CD4-positive, alpha-beta memory T cell (primary cell): ENCODE measurements around the gene ZNF521. TPM values are rescaled to one million over a fixed set of nuclear protein-coding genes. Genes with fewer than 3 reads are reported as not detected.

Experiments used
- CTCF ChIA-PET: fragments of 350-600 bp; sonication (Branson Sonifier 250); formaldehyde crosslinking; loops from one replicate; lab custom pipeline; 2021; ENCODE audit warnings: inconsistent platforms; ENCODE audit not compliant: partially characterized antibody; lab: Charles Lee
- POLR2A ChIA-PET: fragments of 350-600 bp; sonication (Branson Sonifier 250); formaldehyde crosslinking; loops from one replicate; lab custom pipeline; 2021; ENCODE audit not compliant: partially characterized antibody; lab: Charles Lee
- DNase-seq, 5 donors: peaks; one replicate each; pipeline versions ENCODE4 v3.0.0 to v3.0.0-alpha.2; 2020 to 2022; ENCODE audit warnings: mixed read lengths in 1 of 5
- H3K27ac ChIP-seq: one replicate; pipeline ENCODE4 v1.7.0; 2013; ENCODE audit warnings: low read depth, low read length
- H3K27me3 ChIP-seq: 2 replicates; pipeline ENCODE4 v1.7.0; 2013; ENCODE audit warnings: mild to moderate bottlenecking, low read length, moderate library complexity; ENCODE audit not compliant: insufficient read depth
- H3K36me3 ChIP-seq: 2 replicates; pipeline ENCODE4 v1.7.0; 2013; ENCODE audit warnings: mild to moderate bottlenecking, low read length, moderate library complexity; ENCODE audit not compliant: insufficient read depth
- H3K4me1 ChIP-seq: 2 replicates; pipeline ENCODE4 v1.7.0; 2013; ENCODE audit warnings: mild to moderate bottlenecking, low read length, moderate library complexity; ENCODE audit not compliant: insufficient read depth
- H3K4me3 ChIP-seq, 2 donors: one replicate each; pipeline ENCODE4 v1.7.0; 2013; ENCODE audit warnings: low read length in 2 of 2, mild to moderate bottlenecking in 1 of 2
- H3K9me3 ChIP-seq, 2 donors: one replicate each; pipeline ENCODE4 v1.7.0; 2013; ENCODE audit warnings: low read length in 2 of 2, control low read depth in 1 of 2; ENCODE audit not compliant: control insufficient read depth in 1 of 2
- H3K27ac Mint-ChIP-seq, 7 donors: one replicate each; pipeline ENCODE4 v1.8.0; 2020 to 2021; ENCODE audit warnings: mixed read lengths in 7 of 7, mild to moderate bottlenecking in 6 of 7, inconsistent platforms in 3 of 7, moderate library complexity in 3 of 7
- H3K27me3 Mint-ChIP-seq, 2 donors: one replicate each; pipeline ENCODE4 v1.8.0; 2020 to 2021; ENCODE audit warnings: mixed read lengths in 2 of 2
- H3K36me3 Mint-ChIP-seq, 2 donors: one replicate each; pipeline ENCODE4 v1.8.0; 2020 to 2021; ENCODE audit warnings: mixed read lengths in 2 of 2, inconsistent platforms in 1 of 2, mild to moderate bottlenecking in 1 of 2
- H3K4me1 Mint-ChIP-seq, 4 donors: one replicate each; pipeline ENCODE4 v1.8.0; 2020 to 2021; ENCODE audit warnings: mixed read lengths in 4 of 4, mild to moderate bottlenecking in 1 of 4
- H3K4me3 Mint-ChIP-seq, 8 donors: one replicate each; pipeline ENCODE4 v1.8.0; 2020 to 2021; ENCODE audit warnings: mixed read lengths in 8 of 8, mild to moderate bottlenecking in 7 of 8, moderate library complexity in 6 of 8, inconsistent platforms in 3 of 8
- H3K9me3 Mint-ChIP-seq, 8 donors: one replicate each; pipeline ENCODE4 v1.8.0; 2020 to 2021; ENCODE audit warnings: mixed read lengths in 8 of 8, mild to moderate bottlenecking in 5 of 8, inconsistent platforms in 3 of 8, moderate library complexity in 1 of 8
- intact Hi-C: fragments of 100-400 bp; cut with micrococcal nuclease; formaldehyde crosslinking; loops from one replicate; pipeline ENCODE4 v1.15.1; 2023
- polyA plus RNA-seq, 2 donors: library from polyadenylated mRNA; unstranded; fragments of 300-500 nt; fragmentation: Illumina TruSeq; gene quantifications; one replicate each; pipeline ENCODE4 v1.2.3, GENCODE V29; 2021
- total RNA-seq, 2 experiments: library from RNA; stranded (reverse); gene quantifications; one replicate each; pipeline ENCODE4 v1.2.3, GENCODE V29; 2021

The ZNF521 gene
- total and polyA plus RNA-seq, 4 experiments from 2014 or later = not detected

DNA sequence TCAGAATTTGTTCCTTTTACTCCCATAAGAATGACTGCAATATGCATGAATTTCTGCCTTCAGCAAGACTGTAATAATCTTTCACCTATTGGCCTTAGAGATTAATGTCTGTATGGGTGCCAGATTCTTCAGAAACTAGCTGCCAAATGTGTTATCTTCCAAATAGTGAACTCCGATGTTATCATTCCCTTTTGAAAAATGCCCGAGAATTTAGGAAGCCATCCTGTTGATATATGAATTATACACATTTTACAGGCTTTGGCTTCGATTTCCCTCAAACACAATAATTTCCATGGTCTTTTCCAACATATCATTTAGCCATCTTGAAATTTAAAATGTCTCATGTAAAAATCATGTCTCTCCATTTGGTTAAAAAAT, 101.5 kb downstream of the ZNF521 start:
- H3K4me1 ChIP-seq = no peaks in the 10 kb centered on the region
- no peaks in the 10 kb centered on the region for H3K27me3 Mint-ChIP-seq
- no peak for DNase-seq
- CTCF ChIA-PET = no interaction called here
- intact Hi-C loops = no loop called here
- H3K27ac Mint-ChIP-seq = no peak overlapping the region
- H3K9me3 ChIP-seq = no peaks in the 10 kb centered on the region
- no peak overlapping the region for H3K27ac ChIP-seq
- H3K36me3 ChIP-seq = no peaks in the 10 kb centered on the region
- H3K9me3 Mint-ChIP-seq = peaks cover 0 to 4% (median 0%) of the 10 kb centered on the region in 8 donors
- H3K36me3 Mint-ChIP-seq = no peaks in the 10 kb centered on the region
- no peaks in the 10 kb centered on the region for H3K27me3 ChIP-seq
- no peak overlapping the region for H3K4me3 ChIP-seq
- H3K4me1 Mint-ChIP-seq = no peaks in the 10 kb centered on the region
- H3K4me3 Mint-ChIP-seq = no peak overlapping the region
- POLR2A ChIA-PET = no interaction called here

DNA sequence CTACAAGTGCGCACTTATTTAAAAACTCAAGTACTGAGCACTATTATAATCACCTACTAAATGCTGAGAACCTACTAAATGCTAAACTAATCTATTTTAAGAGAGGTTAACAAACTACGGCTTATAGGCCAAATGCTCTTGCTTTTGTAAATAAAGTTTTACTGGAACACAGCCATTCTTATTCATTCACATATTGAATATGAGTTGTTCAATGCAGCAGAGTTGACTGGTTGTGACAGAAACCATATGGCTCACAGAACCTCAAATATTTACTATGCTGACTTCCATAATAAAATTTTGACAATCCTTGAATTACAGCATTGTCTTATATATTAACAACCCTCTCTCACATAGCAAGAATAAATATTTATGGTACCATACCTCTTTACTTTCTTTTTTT, 103.2 kb downstream of the ZNF521 start:
- H3K36me3 ChIP-seq = no peaks in the 10 kb centered on the region
- no peaks in the 10 kb centered on the region for H3K27me3 ChIP-seq
- no peak overlapping the region for H3K4me3 ChIP-seq
- Mint-ChIP-seq H3K27ac (no peak overlapping the region), H3K4me3 (no peak overlapping the region), H3K27me3 (peaks cover 0 to 1% of the 10 kb centered on the region in 2 donors), H3K4me1 (no peaks in the 10 kb centered on the region), H3K36me3 (no peaks in the 10 kb centered on the region), H3K9me3 (peaks cover 0 to 4% (median 0%) of the 10 kb centered on the region in 8 donors)
- ChIA-PET CTCF (interaction anchor here (0.7 kb wide), 1 partner anchor 10 kb away, joined by 3 read pairs; no protein-coding TSS in a partner anchor), POLR2A (no interaction called here)
- intact Hi-C loops = no loop called here
- H3K9me3 ChIP-seq = no peaks in the 10 kb centered on the region
- H3K27ac ChIP-seq = no peak overlapping the region
- DNase-seq = no peak
- no peaks in the 10 kb centered on the region for H3K4me1 ChIP-seq

DNA sequence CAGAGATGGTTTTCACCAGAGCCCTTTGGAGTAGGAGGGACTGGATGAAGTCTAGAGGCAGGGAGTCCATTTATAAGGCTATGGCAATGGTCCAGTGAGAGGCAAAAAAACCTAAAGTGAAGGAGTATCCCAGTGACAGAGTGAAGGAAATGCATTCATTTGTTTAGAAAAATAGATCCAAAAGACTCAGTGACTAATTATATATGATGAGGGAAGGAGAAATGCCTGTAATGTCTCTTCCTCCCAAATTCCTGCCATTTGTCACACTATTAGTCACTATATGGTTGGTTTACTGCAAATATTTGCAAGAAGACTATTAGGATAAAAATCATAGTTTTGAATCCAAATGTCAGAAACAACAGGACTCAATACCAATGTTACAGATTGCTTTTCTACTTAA, 104.2 kb downstream of the ZNF521 start:
- Histone ChIP-seq H3K36me3 (no peaks in the 10 kb centered on the region), H3K9me3 (no peaks in the 10 kb centered on the region), H3K27me3 (no peaks in the 10 kb centered on the region), H3K4me1 (no peaks in the 10 kb centered on the region), H3K4me3 (no peak overlapping the region), H3K27ac (no peak overlapping the region)
- ChIA-PET CTCF (interaction anchor here (0.7 kb wide), 1 partner anchor 9 kb away, joined by 3 read pairs; no protein-coding TSS in a partner anchor), POLR2A (no interaction called here)
- no peak for DNase-seq
- no peak overlapping the region for H3K4me3 Mint-ChIP-seq
- intact Hi-C loops = no loop called here
- no peaks in the 10 kb centered on the region for H3K4me1 Mint-ChIP-seq
- no peaks in the 10 kb centered on the region for H3K36me3 Mint-ChIP-seq
- peaks cover 0 to 1% of the 10 kb centered on the region in 2 donors for H3K27me3 Mint-ChIP-seq
- no peak overlapping the region for H3K27ac Mint-ChIP-seq
- H3K9me3 Mint-ChIP-seq = peaks cover 0 to 4% (median 0%) of the 10 kb centered on the region in 8 donors

DNA sequence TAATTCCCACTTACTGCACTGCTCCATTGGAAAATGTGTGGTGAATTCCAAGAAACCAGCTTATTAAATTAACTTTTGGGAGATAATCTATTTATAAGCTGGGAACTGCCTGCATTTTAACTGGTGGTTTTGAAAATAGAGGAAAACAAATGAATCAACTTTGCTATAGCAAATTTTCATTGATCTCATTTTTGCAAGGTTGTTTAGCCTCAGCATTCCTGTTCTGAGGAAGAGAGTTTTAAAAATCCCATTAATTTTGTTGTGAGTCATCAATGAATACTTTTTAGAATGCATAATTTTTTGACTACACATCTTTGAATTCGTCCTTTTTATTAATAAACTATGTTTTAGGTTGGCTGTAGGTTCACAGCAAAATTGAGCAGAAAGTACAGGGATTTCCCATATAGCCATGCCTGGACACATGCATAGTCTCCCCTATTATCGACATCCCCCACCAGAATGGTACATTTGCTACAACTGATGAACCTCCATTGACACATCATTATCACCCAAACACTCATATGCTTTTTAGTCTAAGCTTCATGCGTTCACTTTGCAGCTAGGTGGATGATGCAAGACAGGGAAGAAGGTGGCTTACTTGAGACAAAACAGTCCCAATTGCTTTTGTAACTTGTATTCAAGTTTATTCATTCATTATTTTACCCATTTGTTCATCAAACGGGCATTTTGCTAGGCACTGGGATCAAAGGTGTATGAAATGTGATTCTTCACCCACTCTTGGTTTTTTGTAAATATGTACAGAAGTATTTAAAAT, 106.9 kb downstream of the ZNF521 start:
- POLR2A ChIA-PET = no interaction called here
- H3K4me1 Mint-ChIP-seq = no peaks in the 10 kb centered on the region

GRCh38 chr18:25244170-25244569, 107.8 kb downstream of the ZNF521 start:
- intact Hi-C loops = no loop called here
- Mint-ChIP-seq H3K27ac (no peak overlapping the region), H3K36me3 (no peaks in the 10 kb centered on the region), H3K27me3 (peaks cover 0 to 1% of the 10 kb centered on the region in 2 donors), H3K4me1 (no peaks in the 10 kb centered on the region), H3K9me3 (peaks cover 0 to 4% (median 0%) of the 10 kb centered on the region in 8 donors), H3K4me3 (no peak overlapping the region)
- H3K4me3 ChIP-seq = no peak overlapping the region
- H3K27ac ChIP-seq = no peak overlapping the region
- H3K9me3 ChIP-seq = no peaks in the 10 kb centered on the region
- CTCF ChIA-PET = no interaction called here
- POLR2A ChIA-PET = no interaction called here
- no peaks in the 10 kb centered on the region for H3K4me1 ChIP-seq
- no peak for DNase-seq
- no peaks in the 10 kb centered on the region for H3K36me3 ChIP-seq
- H3K27me3 ChIP-seq = no peaks in the 10 kb centered on the region

More for the DNA sequence above, 106.9 kb downstream of the ZNF521 start:
- Mint-ChIP-seq H3K36me3 (no peaks in the 10 kb centered on the region), H3K27ac (no peak overlapping the region), H3K4me3 (no peak overlapping the region), H3K27me3 (peaks cover 0 to 1% of the 10 kb centered on the region in 2 donors), H3K9me3 (peaks cover 0 to 4% (median 0%) of the 10 kb centered on the region in 8 donors)
- no peaks in the 10 kb centered on the region for H3K9me3 ChIP-seq
- no peaks in the 10 kb centered on the region for H3K27me3 ChIP-seq
- H3K27ac ChIP-seq = no peak overlapping the region
- DNase-seq = no peak
- CTCF ChIA-PET = no interaction called here
- intact Hi-C loops = no loop called here
- no peaks in the 10 kb centered on the region for H3K4me1 ChIP-seq
- no peaks in the 10 kb centered on the region for H3K36me3 ChIP-seq
- no peak overlapping the region for H3K4me3 ChIP-seq

- H3K4me3 ChIP-seq = no peak overlapping the region
- H3K4me1 Mint-ChIP-seq = no peaks in the 10 kb centered on the region
- no peaks in the 10 kb centered on the region for H3K9me3 ChIP-seq
- H3K27me3 ChIP-seq = no peaks in the 10 kb centered on the region
- CTCF ChIA-PET = no interaction called here
- H3K27ac ChIP-seq = no peak overlapping the region
- peaks cover 0 to 4% (median 0%) of the 10 kb centered on the region in 8 donors for H3K9me3 Mint-ChIP-seq
- no peaks in the 10 kb centered on the region for H3K4me1 ChIP-seq
- intact Hi-C loops = no loop called here
- H3K27me3 Mint-ChIP-seq = peaks cover 0 to 1% of the 10 kb centered on the region in 2 donors
- no peak overlapping the region for H3K4me3 Mint-ChIP-seq
- H3K36me3 ChIP-seq = no peaks in the 10 kb centered on the region
- no peak for DNase-seq
- H3K36me3 Mint-ChIP-seq = no peaks in the 10 kb centered on the region
- H3K27ac Mint-ChIP-seq = no peak overlapping the region
- POLR2A ChIA-PET = no interaction called here
These were observed 108.2 kb downstream of the ZNF521 start for GRCh38 chr18:25243754-25244153.

GRCh38 chr18:25243257-25243656, 108.7 kb downstream of the ZNF521 start:
- H3K36me3 Mint-ChIP-seq = no peaks in the 10 kb centered on the region
- POLR2A ChIA-PET = no interaction called here
- Histone ChIP-seq H3K27me3 (no peaks in the 10 kb centered on the region), H3K9me3 (no peaks in the 10 kb centered on the region), H3K4me3 (no peak overlapping the region), H3K27ac (no peak overlapping the region), H3K36me3 (no peaks in the 10 kb centered on the region), H3K4me1 (no peaks in the 10 kb centered on the region)
- peaks cover 0 to 4% (median 0%) of the 10 kb centered on the region in 8 donors for H3K9me3 Mint-ChIP-seq
- peaks cover 0 to 1% of the 10 kb centered on the region in 2 donors for H3K27me3 Mint-ChIP-seq
- H3K27ac Mint-ChIP-seq = no peak overlapping the region
- no peaks in the 10 kb centered on the region for H3K4me1 Mint-ChIP-seq
- intact Hi-C loops = no loop called here
- CTCF ChIA-PET = no interaction called here
- no peak overlapping the region for H3K4me3 Mint-ChIP-seq
- DNase-seq = no peak
